BLaER1 treated with 17β-estradiol and CSF1 and Interleukin-3, amounts not matched to agents 10 nM and 100 nM (cell line): ENCODE data around the gene IGFL1.
"Not testable (repeated sequence)": the region's sequence is repeated elsewhere in the genome, so short reads cannot be mapped to it uniquely, and the experiment has no call there.

ENCODE experiments used
- H3K27ac ChIP-seq, 11 experiments: shearing (Covaris generic); formaldehyde crosslinking; 2 replicates each; pipeline ENCODE4 v1.8.1; 2022
- H3K27me3 ChIP-seq, 11 experiments: shearing (Covaris generic); formaldehyde crosslinking; 2 replicates each; pipeline ENCODE4 v1.8.1; 2022
- H3K36me3 ChIP-seq, 11 experiments: shearing (Covaris generic); formaldehyde crosslinking; 2 replicates each; pipeline ENCODE4 v1.8.1; 2022
- H3K4me1 ChIP-seq, 10 experiments: shearing (Covaris generic); formaldehyde crosslinking; 2 replicates each; pipeline ENCODE4 v1.8.1; 2022
- H3K4me2 ChIP-seq, 11 experiments: shearing (Covaris generic); formaldehyde crosslinking; 2 replicates each; pipeline ENCODE4 v1.8.1; 2022
- H3K4me3 ChIP-seq, 10 experiments: shearing (Covaris generic); formaldehyde crosslinking; 2 replicates each; pipeline ENCODE4 v1.8.1; 2022
- H3K9ac ChIP-seq, 11 experiments: shearing (Covaris generic); formaldehyde crosslinking; 2 replicates each; pipeline ENCODE4 v1.8.1; 2022
- H3K9me3 ChIP-seq, 11 experiments: shearing (Covaris generic); formaldehyde crosslinking; replicated peaks in 1 of 11; 2 replicates each; pipeline ENCODE4 v1.8.1; 2022
- H4K20me1 ChIP-seq, 11 experiments: shearing (Covaris generic); formaldehyde crosslinking; 2 replicates each; pipeline ENCODE4 v1.8.1; 2022
- Cebpa-rat ChIP-seq, 11 experiments: shearing (Covaris generic); IDR thresholded peaks; 2 replicates each; pipeline ENCODE4 v1.8.1; 2022

IGFL1 gene

DNA sequence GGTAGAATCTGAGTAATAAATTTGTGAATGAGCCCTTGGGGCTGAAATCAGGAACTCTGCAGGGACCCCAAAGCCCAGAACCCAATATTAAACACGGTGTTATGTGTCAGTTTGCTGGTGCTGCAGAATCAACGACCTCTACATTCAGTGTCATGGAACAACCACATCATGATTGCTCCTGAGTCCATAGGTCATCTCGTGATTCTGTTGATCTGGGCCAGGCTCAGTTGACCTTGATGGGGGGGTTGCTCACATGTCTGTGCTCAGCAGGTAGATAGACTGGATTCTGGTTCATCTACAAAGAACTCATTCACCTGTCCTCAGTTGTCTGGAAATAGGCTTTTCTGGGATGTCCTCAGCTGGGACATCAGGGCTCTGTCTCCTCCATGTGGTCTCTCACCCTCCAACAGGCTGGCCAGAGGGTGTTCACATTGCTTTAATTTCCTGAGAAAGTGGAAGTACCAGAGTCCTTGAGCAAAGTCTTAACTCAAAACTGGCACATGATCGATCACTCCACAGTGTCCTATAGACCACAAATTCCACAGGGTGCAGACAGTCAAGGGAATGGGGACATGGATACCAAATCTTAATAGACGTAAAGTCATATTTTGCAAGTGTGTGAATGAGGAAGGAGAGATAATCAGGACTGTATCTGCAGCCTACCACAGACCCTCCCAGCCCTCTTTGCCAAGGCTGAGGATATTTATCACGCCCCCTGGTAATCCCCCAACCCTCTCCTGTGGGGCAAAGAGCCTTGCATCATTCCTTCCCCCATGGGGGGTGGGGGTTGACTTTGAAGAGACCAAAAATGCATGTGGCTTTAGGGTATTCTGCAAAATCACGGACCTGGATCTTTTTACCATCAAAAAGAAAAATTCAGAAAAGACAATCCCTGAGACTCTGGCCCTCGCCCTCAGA, 39.3 kb upstream of the IGFL1 start:
- peak overlapping the region in 2 of 11 experiments; percentile 25 to 30; a peak in 2 of 22 replicates for H3K4me2 ChIP-seq
- TF ChIP-seq Cebpa-rat (IDR thresholded peaks at IDR 0.05): no peak
- H3K4me3 ChIP-seq: no peak overlapping the region
- H3K27me3 ChIP-seq: peaks cover 0 to 35% (median 0%) of the 10 kb centered on the region in 11 experiments; a peak in 9 of 22 replicates
- H3K36me3 ChIP-seq: no peaks in the 10 kb centered on the region
- peaks cover 0 to 4% (median 0%) of the 10 kb centered on the region in 11 experiments; a peak in 1 of 22 replicates for H4K20me1 ChIP-seq
- peaks cover 7 to 60% (median 27%) of the 10 kb centered on the region in 10 experiments for H3K4me1 ChIP-seq
- no peak overlapping the region for H3K9ac ChIP-seq
- H3K9me3 ChIP-seq: no peaks in the 10 kb centered on the region
- H3K27ac ChIP-seq: no peak overlapping the region

DNA sequence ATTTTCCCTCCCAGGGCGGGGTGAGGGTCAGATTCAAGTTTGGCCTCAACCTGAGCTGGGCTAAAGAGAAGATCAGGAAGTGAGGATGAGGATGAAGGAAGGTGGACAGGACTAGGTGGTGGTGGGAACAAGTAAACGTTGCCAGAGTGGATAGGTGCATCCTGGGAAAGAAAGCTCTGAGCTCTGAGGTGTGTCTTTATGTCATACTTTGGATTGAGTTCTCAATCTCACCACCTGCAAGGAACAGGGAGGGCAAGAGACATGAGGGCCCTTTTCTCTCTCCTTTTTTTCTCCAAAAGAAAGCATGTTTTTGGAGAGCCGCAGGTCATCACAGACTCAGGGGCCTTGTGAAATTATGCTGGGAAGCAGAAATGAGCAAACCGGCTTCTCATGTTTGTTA, 38.2 kb upstream of the IGFL1 start:
- Histone ChIP-seq H3K9ac (no peak overlapping the region), H3K4me3 (no peak overlapping the region), H3K27ac (no peak overlapping the region), H3K4me2 (no peak overlapping the region; a peak in 1 of 22 replicates), H3K9me3 (no peaks in the 10 kb centered on the region), H4K20me1 (peaks cover 0 to 4% (median 0%) of the 10 kb centered on the region in 11 experiments; a peak in 1 of 22 replicates), H3K4me1 (peaks cover 0 to 49% (median 18%) of the 10 kb centered on the region in 10 experiments; a peak in 12 of 20 replicates), H3K27me3 (peaks cover 0 to 37% (median 0%) of the 10 kb centered on the region in 11 experiments; a peak in 9 of 22 replicates), H3K36me3 (no peaks in the 10 kb centered on the region)
- TF ChIP-seq Cebpa-rat (IDR thresholded peaks at IDR 0.05): no peak

DNA sequence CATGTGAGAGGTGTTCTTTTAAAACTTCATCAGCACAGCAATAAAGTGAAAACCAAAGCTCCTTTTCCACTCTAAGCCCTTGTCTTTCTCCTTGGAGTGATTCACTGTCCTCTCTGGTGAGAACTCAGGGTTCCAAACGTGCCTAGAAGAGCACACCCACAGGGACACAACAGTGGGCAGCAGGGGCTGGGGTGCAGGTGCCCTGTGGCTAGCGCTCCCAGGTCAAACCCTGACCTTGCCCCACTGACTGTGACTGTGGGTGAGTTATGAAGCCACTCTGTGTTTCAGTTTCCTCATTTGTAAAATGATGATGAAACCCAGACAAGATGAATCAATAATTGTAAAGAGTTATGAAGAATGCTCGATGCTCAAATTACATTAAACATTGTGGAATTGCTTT, 37.6 kb upstream of the IGFL1 start:
- H4K20me1 ChIP-seq: peaks cover 0 to 6% (median 0%) of the 10 kb centered on the region in 11 experiments; a peak in 2 of 22 replicates
- no peak overlapping the region for H3K4me3 ChIP-seq
- peak overlapping the region in 5 of 11 experiments; percentile 14 to 78 (median 57); a peak in 8 of 22 replicates for H3K4me2 ChIP-seq
- H3K9me3 ChIP-seq: no peaks in the 10 kb centered on the region
- peaks cover 0 to 43% (median 18%) of the 10 kb centered on the region in 10 experiments; a peak in 12 of 20 replicates for H3K4me1 ChIP-seq
- H3K27ac ChIP-seq: peak overlapping the region in 2 of 11 experiments; percentile 1 to 74; a peak in 2 of 22 replicates
- no peak for TF ChIP-seq Cebpa-rat (IDR thresholded peaks at IDR 0.05)
- H3K9ac ChIP-seq: no peak overlapping the region
- H3K36me3 ChIP-seq: no peaks in the 10 kb centered on the region
- H3K27me3 ChIP-seq: peaks cover 0 to 43% (median 0%) of the 10 kb centered on the region in 11 experiments; a peak in 9 of 22 replicates

DNA sequence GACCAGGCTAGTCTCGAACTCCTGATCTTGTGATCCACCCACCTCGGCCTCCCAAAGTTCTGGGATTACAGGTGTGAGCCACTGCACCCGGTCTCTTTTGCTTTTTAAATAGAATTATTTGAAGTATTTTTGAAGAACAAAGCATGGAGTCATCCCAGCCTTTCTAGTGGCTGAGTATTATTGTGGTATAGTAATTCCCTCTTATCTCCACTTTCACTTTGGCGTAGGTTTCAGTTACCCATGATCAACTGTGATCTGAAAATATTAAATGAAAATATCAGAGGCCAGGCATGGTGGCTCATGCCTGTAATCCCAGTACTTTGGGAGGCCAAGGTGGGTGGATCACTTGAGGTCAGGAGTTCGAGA, 36.9 kb upstream of the IGFL1 start:
- peak overlapping the region in 8 of 11 experiments; percentile 3 to 78 (median 56); a peak in 13 of 22 replicates for H3K4me2 ChIP-seq
- peak overlapping the region in 7 of 11 experiments; percentile 6 to 74 (median 37); a peak in 11 of 22 replicates for H3K27ac ChIP-seq
- peaks cover 0 to 50% (median 0%) of the 10 kb centered on the region in 11 experiments; a peak in 9 of 22 replicates for H3K27me3 ChIP-seq
- not testable (repeated sequence) for H3K4me3 ChIP-seq, H3K9me3 ChIP-seq, H3K36me3 ChIP-seq, H4K20me1 ChIP-seq
- H3K4me1 ChIP-seq: peaks cover 0 to 41% (median 18%) of the 10 kb centered on the region in 10 experiments; a peak in 12 of 20 replicates
- peak overlapping the region in 3 of 11 experiments; percentile 16 to 57 (median 52); a peak in 5 of 22 replicates for H3K9ac ChIP-seq

DNA sequence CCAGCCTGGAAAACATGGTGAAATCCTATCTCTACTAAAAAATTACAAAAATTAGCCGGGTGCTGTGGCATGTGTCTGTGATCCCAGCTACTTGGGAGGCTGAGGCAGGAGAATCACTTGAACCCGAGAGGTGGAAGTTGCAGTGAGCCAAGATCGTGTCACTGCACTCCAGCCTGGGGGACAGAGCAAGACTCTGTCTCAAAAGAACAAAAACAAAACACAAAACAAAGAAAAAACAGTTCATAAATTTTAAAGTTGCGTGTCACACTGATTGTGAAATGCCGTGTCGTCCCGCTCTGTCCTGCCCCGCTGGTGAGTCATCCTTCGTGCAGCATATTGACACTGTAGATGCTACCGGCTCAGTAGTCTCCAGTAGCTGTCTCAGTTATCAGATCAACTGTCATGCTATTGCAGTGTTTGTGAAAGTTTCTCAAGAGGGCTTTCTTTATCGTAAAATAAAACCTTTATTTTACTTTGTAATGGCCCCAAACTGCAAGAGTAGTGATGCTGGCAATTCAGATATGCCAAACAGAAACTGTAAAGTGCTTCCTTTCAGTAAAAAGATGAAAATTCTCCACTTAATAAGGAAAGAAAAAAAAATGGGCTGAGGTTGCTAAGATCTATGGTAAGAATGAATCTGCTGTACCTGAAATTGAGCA, 36.4 kb upstream of the IGFL1 start:
- H3K9me3 ChIP-seq: no peaks in the 10 kb centered on the region
- no peaks in the 10 kb centered on the region for H3K36me3 ChIP-seq
- peak overlapping the region in 7 of 11 experiments; percentile 6 to 74 (median 37); a peak in 11 of 22 replicates for H3K27ac ChIP-seq
- peak overlapping the region in 8 of 11 experiments; percentile 3 to 78 (median 56); a peak in 13 of 22 replicates for H3K4me2 ChIP-seq
- H3K4me1 ChIP-seq: peaks cover 0 to 41% (median 18%) of the 10 kb centered on the region in 10 experiments; a peak in 12 of 20 replicates
- peak overlapping the region in 3 of 11 experiments; percentile 16 to 57 (median 52); a peak in 5 of 22 replicates for H3K9ac ChIP-seq
- H3K4me3 ChIP-seq: no peak overlapping the region
- H4K20me1 ChIP-seq: peaks cover 0 to 6% (median 0%) of the 10 kb centered on the region in 11 experiments; a peak in 2 of 22 replicates
- peak in 8 of 11 experiments; percentile 39 to 82 (median 64); a peak in 10 of 22 replicates for TF ChIP-seq Cebpa-rat (IDR thresholded peaks at IDR 0.05)
- H3K27me3 ChIP-seq: peaks cover 0 to 48% (median 0%) of the 10 kb centered on the region in 11 experiments; a peak in 9 of 22 replicates

- 0 out of 22 replicates have a peak overlapping the region, but pooled peaks of 1 of the 11 experiments have one; percentile 18 for H3K9ac ChIP-seq
- peaks cover 0 to 43% (median 0%) of the 10 kb centered on the region in 11 experiments; a peak in 9 of 22 replicates for H3K27me3 ChIP-seq
- no peaks in the 10 kb centered on the region for H3K36me3 ChIP-seq
- TF ChIP-seq Cebpa-rat (IDR thresholded peaks at IDR 0.05): no peak
- H3K4me3 ChIP-seq: no peak overlapping the region
- H3K4me1 ChIP-seq: peaks cover 0 to 41% (median 18%) of the 10 kb centered on the region in 10 experiments; a peak in 12 of 20 replicates
- H3K9me3 ChIP-seq: no peaks in the 10 kb centered on the region
- peak overlapping the region in 6 of 11 experiments; percentile 20 to 78 (median 62); a peak in 10 of 22 replicates for H3K4me2 ChIP-seq
- peaks cover 0 to 6% (median 0%) of the 10 kb centered on the region in 11 experiments; a peak in 2 of 22 replicates for H4K20me1 ChIP-seq
- peak overlapping the region in 4 of 11 experiments; percentile 3 to 74 (median 38); a peak in 5 of 22 replicates for H3K27ac ChIP-seq
Observed at GRCh38 chr19:46193678-46194077, 35.9 kb upstream of the IGFL1 start.

GRCh38 chr19:46195104-46195503, 34.4 kb upstream of the IGFL1 start:
- Histone ChIP-seq H3K4me2 (no peak overlapping the region), H3K9ac (no peak overlapping the region)

DNA sequence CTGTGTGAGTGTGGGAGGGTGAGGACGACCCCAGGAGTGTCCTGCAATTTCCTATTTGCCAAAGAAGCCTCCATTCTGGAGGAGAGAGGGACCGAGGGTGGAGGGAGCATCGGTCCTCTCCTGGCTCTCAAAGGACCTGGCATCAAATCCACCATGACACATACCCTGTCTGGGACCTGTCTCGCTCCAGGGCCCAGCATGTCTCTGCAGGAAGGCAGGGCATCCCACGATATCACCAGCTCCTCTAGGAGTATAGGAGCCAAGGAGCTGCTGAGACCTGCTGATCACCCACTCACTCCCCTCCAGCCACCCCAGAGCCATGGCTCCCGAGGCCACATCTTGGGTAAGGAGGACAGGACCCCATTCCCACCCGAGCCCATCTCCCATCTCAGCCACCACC, 33.6 kb upstream of the IGFL1 start:
- H3K9ac ChIP-seq, H3K27ac ChIP-seq, H3K4me2 ChIP-seq, H3K4me3 ChIP-seq, H3K9me3 ChIP-seq, H3K36me3 ChIP-seq: not testable (repeated sequence)
- peaks cover 0 to 32% (median 18%) of the 10 kb centered on the region in 10 experiments; a peak in 12 of 20 replicates for H3K4me1 ChIP-seq
- peaks cover 0 to 34% (median 0%) of the 10 kb centered on the region in 11 experiments; a peak in 6 of 22 replicates for H3K27me3 ChIP-seq
- H4K20me1 ChIP-seq: peaks cover 0 to 11% (median 0%) of the 10 kb centered on the region in 11 experiments; a peak in 2 of 22 replicates

More at GRCh38 chr19:46195104-46195503, 34.4 kb upstream of the IGFL1 start:
- Histone ChIP-seq H4K20me1 (peaks cover 0 to 11% (median 0%) of the 10 kb centered on the region in 11 experiments; a peak in 3 of 22 replicates), H3K4me3 (no peak overlapping the region), H3K9me3 (no peaks in the 10 kb centered on the region), H3K27ac (no peak overlapping the region), H3K36me3 (no peaks in the 10 kb centered on the region), H3K4me1 (peaks cover 0 to 34% (median 18%) of the 10 kb centered on the region in 10 experiments; a peak in 12 of 20 replicates), H3K27me3 (peaks cover 0 to 42% (median 0%) of the 10 kb centered on the region in 11 experiments; a peak in 7 of 22 replicates)
- TF ChIP-seq Cebpa-rat (IDR thresholded peaks at IDR 0.05): no peak
